ENCODE results near the gene PAPOLG.

- no peak for TF ChIP-seq POLR2A (IDR thresholded peaks at IDR 0.05; ENCODE audit: low read length)
- TF ChIP-seq GATA1 (IDR thresholded peaks at IDR 0.05; ENCODE audit: low read depth, low read length) = no peak
Observed at GRCh38 chr2:60793169-60793568, 37.1 kb downstream of the PAPOLG start.

Measured in erythroblast (primary cell).